HepG2 (cell line): ENCODE data around the gene SLC25A5. TPM values are rescaled to one million over a fixed set of nuclear protein-coding genes. Genes with fewer than 3 reads are reported as not detected.

ENCODE experiments used
- AHR ChIP-seq: IDR thresholded peaks from 2 replicates; pipeline ENCODE4 v1.6.1; 2018; ENCODE audit warnings: missing genetic modification reagents, missing compliant biosample characterization
- CENPBD1 ChIP-seq: sonication (generic); formaldehyde crosslinking; IDR thresholded peaks from 2 replicates; pipeline ENCODE4 v1.8.0; 2022; ENCODE audit warnings: missing genetic modification reagents, low read depth, mild to moderate bottlenecking, borderline replicate concordance
- DMAP1 ChIP-seq: IDR thresholded peaks from 2 replicates; pipeline ENCODE4 v1.6.1; 2016
- EHMT2 ChIP-seq: fragments of 200-600 bp; sonication (generic); IDR thresholded peaks from 2 replicates; pipeline ENCODE4 v1.7.0; 2017; ENCODE audit warnings: antibody characterized with exemption, low read depth, low read length, borderline replicate concordance
- ERF ChIP-seq: IDR thresholded peaks from 2 replicates; pipeline ENCODE4 v1.6.1; 2018; ENCODE audit warnings: missing biosample characterization, missing genetic modification reagents
- FIP1L1 ChIP-seq: fragments of 200-400 bp; formaldehyde crosslinking; IDR thresholded peaks from 2 replicates; pipeline ENCODE4 v1.6.1; 2018; ENCODE audit warnings: low read depth, mild to moderate bottlenecking, low read length, moderate library complexity, borderline replicate concordance; ENCODE audit not compliant: insufficient read depth
- KDM3A ChIP-seq: IDR thresholded peaks from 2 replicates; pipeline ENCODE4 v1.6.1; 2018; ENCODE audit warnings: low read depth, missing compliant biosample characterization
- KMT2A ChIP-seq: sonication (generic); formaldehyde crosslinking; IDR thresholded peaks from 2 replicates; pipeline ENCODE4 v1.4.0; 2020; ENCODE audit warnings: missing genetic modification reagents
- NFE2L1 ChIP-seq: sonication (generic); formaldehyde crosslinking; IDR thresholded peaks from 2 replicates; pipeline ENCODE4 v1.4.0; 2020; ENCODE audit warnings: missing genetic modification reagents, mild to moderate bottlenecking, borderline replicate concordance
- RFXAP ChIP-seq: sonication (generic); formaldehyde crosslinking; IDR thresholded peaks from 2 replicates; pipeline ENCODE4 v1.4.0; 2020; ENCODE audit warnings: missing genetic modification reagents, borderline replicate concordance
- SNAPC4 ChIP-seq: sonication (generic); formaldehyde crosslinking; IDR thresholded peaks from 2 replicates; pipeline ENCODE4 v1.4.0; 2020; ENCODE audit warnings: mild to moderate bottlenecking, missing genetic modification reagents
- SP4 ChIP-seq: sonication (generic); formaldehyde crosslinking; IDR thresholded peaks from 2 replicates; pipeline ENCODE4 v1.8.1; 2023; ENCODE audit warnings: mild to moderate bottlenecking, missing genetic modification reagents
- SPEN ChIP-seq: sonication (generic); formaldehyde crosslinking; IDR thresholded peaks from 2 replicates; pipeline ENCODE4 v1.5.1; 2020; ENCODE audit warnings: low read depth, mild to moderate bottlenecking, missing genetic modification reagents
- THAP8 ChIP-seq: sonication (generic); formaldehyde crosslinking; IDR thresholded peaks from 2 replicates; pipeline ENCODE4 v1.5.1; 2020; ENCODE audit warnings: missing genetic modification reagents, mild to moderate bottlenecking, borderline replicate concordance
- TOE1 ChIP-seq: sonication (generic); formaldehyde crosslinking; IDR thresholded peaks from 2 replicates; pipeline ENCODE4 v1.4.0; 2020; ENCODE audit warnings: mild to moderate bottlenecking, missing genetic modification reagents
- ZFP82 ChIP-seq: sonication (generic); formaldehyde crosslinking; IDR thresholded peaks from 2 replicates; pipeline ENCODE4 v1.5.1; 2020; ENCODE audit warnings: mild to moderate bottlenecking, missing genetic modification reagents, borderline replicate concordance
- ZMAT5 ChIP-seq: sonication (generic); formaldehyde crosslinking; IDR thresholded peaks from 2 replicates; pipeline ENCODE4 v1.5.0; 2020; ENCODE audit warnings: mild to moderate bottlenecking, low read depth, missing genetic modification reagents, borderline replicate concordance
- ZNF34 ChIP-seq: sonication (generic); formaldehyde crosslinking; IDR thresholded peaks from 2 replicates; pipeline ENCODE4 v1.4.0; 2020; ENCODE audit warnings: mild to moderate bottlenecking, missing genetic modification reagents, borderline replicate concordance
- ZNF564 ChIP-seq: sonication (generic); formaldehyde crosslinking; IDR thresholded peaks from 2 replicates; pipeline ENCODE4 v1.8.1; 2023; ENCODE audit warnings: mild to moderate bottlenecking, missing genetic modification reagents
- ZNF597 ChIP-seq: sonication (generic); formaldehyde crosslinking; IDR thresholded peaks from 2 replicates; pipeline ENCODE4 v1.5.0; 2020; ENCODE audit warnings: missing genetic modification reagents
- ZNF784 ChIP-seq: sonication (generic); formaldehyde crosslinking; IDR thresholded peaks from 2 replicates; pipeline ENCODE4 v1.5.1; 2020; ENCODE audit warnings: missing genetic modification reagents, mild to moderate bottlenecking, borderline replicate concordance
- polyA plus RNA-seq, 8 experiments: library from polyadenylated mRNA; depleted of rRNA in 3 of 8; stranded (reverse) in 7 of 8; unstranded in 1 of 8; fragments of >200 nt; fragmentation: Illumina TruSeq in 4 of 8; extraction: Trizol in 4 of 8; gene quantifications; 2 replicates each; pipeline versions ENCODE4 v1.2.1 to v1.2.3, GENCODE V29; 2011 to 2016; ENCODE audit warnings: low read depth in 4 of 8, missing spikeins in 1 of 8, mixed read lengths in 1 of 8; ENCODE audit not compliant: insufficient read depth in 1 of 8
- total RNA-seq, 5 experiments: library from RNA; depleted of rRNA; stranded (reverse); fragments of >200 nt; fragmentation: Illumina TruSeq; extraction: Trizol; gene quantifications; 2 replicates each; pipeline ENCODE4 v1.2.3, GENCODE V29; 2016; ENCODE audit warnings: low read depth in 1 of 5

The SLC25A5 gene
- total and polyA plus RNA-seq, 2 of the 13 experiments (the other 11 are each of a cell fraction or from before 2014, with no cell fraction given) = 300 to 402 TPM

- 0 out of 2 replicates have a peak, but pooled peaks have one; percentile 25 for TF ChIP-seq RFXAP (CRISPR knock-in tag)
- no peak for TF ChIP-seq ZFP82
- 0 out of 2 replicates have a peak, but pooled peaks have one; percentile 5 for TF ChIP-seq SP4 (CRISPR knock-in tag)
- peak; percentile 32; the same call in 1 of the 2 replicates for TF ChIP-seq ERF (CRISPR knock-in tag)
- TF ChIP-seq EHMT2 = no peak
- no peak for TF ChIP-seq FIP1L1
- TF ChIP-seq ZMAT5 = no peak
- TF ChIP-seq DMAP1 (CRISPR knock-in tag) = no peak
- no peak for TF ChIP-seq KDM3A
- no peak for TF ChIP-seq ZNF34 (CRISPR knock-in tag)
- no peak for TF ChIP-seq KMT2A
- TF ChIP-seq SPEN (CRISPR knock-in tag) = no peak
- no peak for TF ChIP-seq SNAPC4 (CRISPR knock-in tag)
- no peak for TF ChIP-seq ZNF597 (CRISPR knock-in tag)
- TF ChIP-seq THAP8 (CRISPR knock-in tag) = no peak
- no peak for TF ChIP-seq TOE1 (CRISPR knock-in tag)
- no peak for TF ChIP-seq AHR (CRISPR knock-in tag)
- no peak for TF ChIP-seq ZNF784 (CRISPR knock-in tag)
- TF ChIP-seq CENPBD1 (CRISPR knock-in tag) = no peak
- no peak for TF ChIP-seq ZNF564 (CRISPR knock-in tag)
- no peak for TF ChIP-seq NFE2L1 (CRISPR knock-in tag)
These were observed 488 bp downstream of the SLC25A5 start (continued) for GRCh38 chrX:119468551-119469312.
